A549 (cell line): ENCODE measurements around the gene ZNF341. TPM values are rescaled to one million over a fixed set of nuclear protein-coding genes. Genes with fewer than 3 reads are reported as not detected.

Experiments used
- ATAC-seq, 2 experiments: fragments of 200-7000 bp in 1 of 2; fragments of >200 bp in 1 of 2; cut with Nextera tagmentation in 1 of 2; cut with Tn5 transposase in 1 of 2; 3 replicates each; pipeline versions ENCODE4 v1.8.0 to v1.9.1; 2018 to 2020; ENCODE audit warnings: mild to moderate bottlenecking in 1 of 2, moderate library complexity in 1 of 2
- CTCF ChIA-PET: fragments of 300-600 bp; sonication (Branson Sonifier 250); formaldehyde crosslinking; extraction: SDS; loops from one replicate; lab custom pipeline; 2021; ENCODE audit warnings: antibody characterized with exemption, inconsistent platforms; lab: Yijun Ruan, JAX
- POLR2A ChIA-PET: fragments of 350-600 bp; formaldehyde crosslinking; extraction: SDS; loops from one replicate; lab custom pipeline; 2021; ENCODE audit warnings: antibody characterized with exemption, inconsistent platforms; lab: Yijun Ruan, JAX
- DNase-seq, 2 experiments: peaks; one replicate each; pipeline versions ENCODE4 v3.0.0 to v3.0.0-alpha.2; 2011 to 2016; ENCODE audit warnings: low read depth in 1 of 2, low spot score in 1 of 2
- FAIRE-seq: peaks from 2 replicates; lab custom pipeline; 2011; peaks lifted over from hg19 to GRCh38; lab: Jason Lieb, UNC
- H3K27ac ChIP-seq, 2 experiments: fragments of >200 bp; sonication (Bioruptor Twin); formaldehyde crosslinking; 3 replicates each; pipeline ENCODE4 v1.5.1; 2016 to 2017
- H3K4me1 ChIP-seq: fragments of >200 bp; sonication (Bioruptor Twin); formaldehyde crosslinking; 3 replicates; pipeline ENCODE4 v1.6.1; 2016
- H3K4me2 ChIP-seq: fragments of >200 bp; sonication (Bioruptor Twin); formaldehyde crosslinking; 3 replicates; pipeline ENCODE4 v1.6.1; 2016
- H3K4me3 ChIP-seq: fragments of >200 bp; sonication (Bioruptor Twin); formaldehyde crosslinking; 3 replicates; pipeline ENCODE4 v1.5.1; 2016
- H3K9me3 ChIP-seq: fragments of >200 bp; sonication (Bioruptor Twin); formaldehyde crosslinking; 3 replicates; pipeline ENCODE4 v1.6.1; 2016
- CBX8 ChIP-seq: fragments of 200-600 bp; sonication (generic); IDR thresholded peaks from 2 replicates; pipeline ENCODE4 v1.6.1; 2016
- CEBPB ChIP-seq, 2 experiments: fragments of >200 bp in 1 of 2; sonication (Bioruptor Twin) in 1 of 2; formaldehyde crosslinking in 1 of 2; IDR thresholded peaks; 2 replicates each; pipeline ENCODE4 v1.6.1; 2012 to 2016
- CHD2 ChIP-seq: fragments of 150-350 bp; IDR thresholded peaks from 2 replicates; pipeline ENCODE4 v1.6.1; 2014; ENCODE audit warnings: low read length; ENCODE audit not compliant: partially characterized antibody
- CHD4 ChIP-seq: fragments of 200-600 bp; sonication (generic); IDR thresholded peaks from 2 replicates; pipeline ENCODE4 v1.6.1; 2016; ENCODE audit warnings: antibody characterized with exemption, mild to moderate bottlenecking, borderline replicate concordance
- E2F6 ChIP-seq: IDR thresholded peaks from 2 replicates; pipeline ENCODE4 v1.6.1; 2012; ENCODE audit warnings: low read depth, borderline replicate concordance
- ESRRA ChIP-seq: fragments of 150-350 bp; IDR thresholded peaks from 2 replicates; pipeline ENCODE4 v1.6.1; 2014; ENCODE audit warnings: mild to moderate bottlenecking, low read length, borderline replicate concordance
- FOXS1 ChIP-seq: fragments of 250-450 bp; sonication (Bioruptor Pico); IDR thresholded peaks from 2 replicates; pipeline ENCODE4 v1.5.0; 2020; ENCODE audit warnings: mild to moderate bottlenecking, moderate library complexity
- HDAC2 ChIP-seq: fragments of 200-600 bp; sonication (generic); IDR thresholded peaks from 2 replicates; pipeline ENCODE4 v1.6.1; 2016
- HES2 ChIP-seq: fragments of >200 bp; sonication (Bioruptor Twin); formaldehyde crosslinking; IDR thresholded peaks from 2 replicates; pipeline ENCODE4 v1.6.1; 2016
- MAZ ChIP-seq: fragments of 150-350 bp; IDR thresholded peaks from 2 replicates; pipeline ENCODE4 v1.6.1; 2014; ENCODE audit warnings: antibody characterized with exemption, low read depth, low read length, borderline replicate concordance
- TFCP2L1 ChIP-seq: fragments of 250-450 bp; sonication (Bioruptor Pico); IDR thresholded peaks from 2 replicates; pipeline ENCODE4 v1.5.0; 2021; ENCODE audit warnings: mild to moderate bottlenecking
- ZFP36 ChIP-seq: fragments of 450-650 bp; IDR thresholded peaks from 2 replicates; pipeline ENCODE4 v1.6.1; 2014; ENCODE audit warnings: borderline replicate concordance; ENCODE audit not compliant: partially characterized antibody
- ZSCAN20 ChIP-seq: fragments of 250-450 bp; sonication (Bioruptor Pico); IDR thresholded peaks from 2 replicates; pipeline ENCODE4 v1.8.0; 2022; ENCODE audit warnings: mild to moderate bottlenecking, moderate library complexity
- WGBS: methylation state at CpG from one replicate; pipeline ENCODE4 v1.1.6; 2017; ENCODE audit errors: missing lambda C conversion rate; 5-methylcytosine and 5-hydroxymethylcytosine counted together
- polyA plus RNA-seq, 4 experiments: library from polyadenylated mRNA; depleted of rRNA in 3 of 4; stranded (reverse); fragments of >200 nt; fragmentation: RNase III in 1 of 4; extraction: RNeasy Plus Mini Kit Qiagen cat#74134 plus additional on column Dnase treatment in 1 of 4; gene quantifications; 2 replicates in 3 of 4; 3 replicates in 1 of 4; pipeline ENCODE4 v1.2.3, GENCODE V29; 2011 to 2017
- TF ChIP-seq, protein P1 (sequence below): fragments of >200 bp; sonication (Bioruptor Twin); formaldehyde crosslinking; IDR thresholded peaks from 3 replicates; pipeline ENCODE4 v1.5.1; 2016
- TF ChIP-seq, protein P2 (sequence below): fragments of 250-450 bp; sonication (Bioruptor Pico); IDR thresholded peaks from 2 replicates; pipeline ENCODE4 v1.5.0; 2020; ENCODE audit warnings: low read depth, mild to moderate bottlenecking, moderate library complexity
- TF ChIP-seq, protein P3 (sequence below): fragments of 450-650 bp; IDR thresholded peaks from 2 replicates; pipeline ENCODE4 v1.6.1; 2014; ENCODE audit warnings: antibody characterized with exemption
- TF ChIP-seq, protein P4 (sequence below): fragments of 150-350 bp; IDR thresholded peaks from 2 replicates; pipeline ENCODE4 v1.6.1; 2014; ENCODE audit warnings: low read depth, mild to moderate bottlenecking, low read length

ZNF341 gene
- polyA plus RNA-seq, 2 of the 4 experiments (the other 2 are of a cell fraction) = 2.1 to 4.1 TPM

GRCh38 chr20:33757046-33757445 lies 25.2 kb downstream of the ZNF341 start:
- no peak overlapping the region for H3K27ac ChIP-seq
- H3K9me3 ChIP-seq = peaks cover 13% of the 10 kb centered on the region
- CTCF ChIA-PET = no interaction called here
- no peak overlapping the region for H3K4me3 ChIP-seq
- FAIRE-seq = no peak
- DNase-seq = no peak
- WGBS = 96% methylated on average over 7 of the region's 10 CpGs
- no peaks in the 10 kb centered on the region for H3K4me1 ChIP-seq
- H3K4me2 ChIP-seq = no peak overlapping the region
- ATAC-seq = no peak
- TF ChIP-seq, protein P1, sequence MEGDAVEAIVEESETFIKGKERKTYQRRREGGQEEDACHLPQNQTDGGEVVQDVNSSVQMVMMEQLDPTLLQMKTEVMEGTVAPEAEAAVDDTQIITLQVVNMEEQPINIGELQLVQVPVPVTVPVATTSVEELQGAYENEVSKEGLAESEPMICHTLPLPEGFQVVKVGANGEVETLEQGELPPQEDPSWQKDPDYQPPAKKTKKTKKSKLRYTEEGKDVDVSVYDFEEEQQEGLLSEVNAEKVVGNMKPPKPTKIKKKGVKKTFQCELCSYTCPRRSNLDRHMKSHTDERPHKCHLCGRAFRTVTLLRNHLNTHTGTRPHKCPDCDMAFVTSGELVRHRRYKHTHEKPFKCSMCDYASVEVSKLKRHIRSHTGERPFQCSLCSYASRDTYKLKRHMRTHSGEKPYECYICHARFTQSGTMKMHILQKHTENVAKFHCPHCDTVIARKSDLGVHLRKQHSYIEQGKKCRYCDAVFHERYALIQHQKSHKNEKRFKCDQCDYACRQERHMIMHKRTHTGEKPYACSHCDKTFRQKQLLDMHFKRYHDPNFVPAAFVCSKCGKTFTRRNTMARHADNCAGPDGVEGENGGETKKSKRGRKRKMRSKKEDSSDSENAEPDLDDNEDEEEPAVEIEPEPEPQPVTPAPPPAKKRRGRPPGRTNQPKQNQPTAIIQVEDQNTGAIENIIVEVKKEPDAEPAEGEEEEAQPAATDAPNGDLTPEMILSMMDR = no peak
- TF ChIP-seq CHD2 (no peak), ZSCAN20 (CRISPR knock-in tag) (no peak)
- TF ChIP-seq, protein P2, sequence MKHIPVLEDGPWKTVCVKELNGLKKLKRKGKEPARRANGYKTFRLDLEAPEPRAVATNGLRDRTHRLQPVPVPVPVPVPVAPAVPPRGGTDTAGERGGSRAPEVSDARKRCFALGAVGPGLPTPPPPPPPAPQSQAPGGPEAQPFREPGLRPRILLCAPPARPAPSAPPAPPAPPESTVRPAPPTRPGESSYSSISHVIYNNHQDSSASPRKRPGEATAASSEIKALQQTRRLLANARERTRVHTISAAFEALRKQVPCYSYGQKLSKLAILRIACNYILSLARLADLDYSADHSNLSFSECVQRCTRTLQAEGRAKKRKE = no peak
- POLR2A ChIA-PET = no interaction called here

DNA sequence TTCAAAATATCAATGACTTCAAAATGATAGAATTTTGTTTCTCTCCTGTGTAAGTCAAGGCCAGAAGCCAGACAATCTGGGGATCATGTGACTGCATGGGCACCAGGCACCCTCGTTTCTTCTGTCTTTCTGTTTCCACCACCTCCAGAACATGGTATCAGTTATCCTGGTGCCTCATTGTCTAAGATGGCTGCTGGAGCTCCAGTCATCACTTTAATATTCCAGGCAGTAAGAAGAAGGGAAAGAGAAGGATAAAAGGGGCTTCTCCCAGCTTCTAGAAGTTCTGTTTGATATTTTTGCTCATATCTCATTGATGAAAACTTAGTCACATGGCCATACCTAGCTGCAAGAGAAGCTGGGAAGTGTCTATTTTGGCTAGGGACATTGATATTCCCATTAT lies 25.7 kb downstream of the ZNF341 start:
- POLR2A ChIA-PET = no interaction called here

DNA sequence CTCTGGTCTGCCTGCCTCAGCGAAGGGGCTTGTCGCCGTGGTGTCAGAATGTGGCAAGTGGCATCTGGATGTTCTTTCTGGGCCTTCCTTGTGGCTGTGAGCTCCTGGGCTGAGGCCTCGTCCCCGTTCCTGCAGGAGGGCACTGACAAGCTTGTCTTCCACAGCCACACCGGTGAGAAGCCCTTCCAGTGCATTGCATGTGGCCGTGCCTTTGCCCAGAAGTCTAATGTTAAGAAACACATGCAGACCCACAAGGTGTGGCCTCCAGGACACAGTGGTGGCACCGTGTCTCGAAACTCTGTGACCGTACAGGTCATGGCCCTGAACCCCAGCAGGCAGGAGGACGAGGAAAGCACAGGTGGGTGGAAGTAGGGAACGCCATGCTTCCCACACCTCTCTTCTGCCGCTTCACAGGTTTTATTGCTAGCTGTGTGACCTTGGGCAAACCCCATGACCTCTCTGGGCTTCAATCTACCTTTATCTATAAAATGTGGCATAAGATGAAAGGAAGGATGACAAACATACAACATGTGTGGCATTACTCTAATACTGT lies 30.0 kb downstream of the ZNF341 start:
- ChIA-PET CTCF (interaction anchor here (1.3 kb wide), 1 partner anchor 31 kb away, joined by 3 read pairs; no protein-coding TSS in a partner anchor), POLR2A (no interaction called here)
- DNase-seq = no peak
- ATAC-seq = no peak
- TF ChIP-seq FOXS1 (CRISPR knock-in tag) (no peak), HDAC2 (no peak), MAZ (no peak), CBX8 (no peak), ESRRA (no peak), ZFP36 (peak; percentile 8)
- 94% methylated on average over 13 of the region's 13 CpGs for WGBS
- Histone ChIP-seq H3K4me2 (no peak overlapping the region), H3K9me3 (peaks cover 13% of the 10 kb centered on the region), H3K4me1 (no peaks in the 10 kb centered on the region), H3K4me3 (no peak overlapping the region), H3K27ac (no peak overlapping the region)
- no peak for FAIRE-seq

More for the DNA sequence above, 25.7 kb downstream of the ZNF341 start:
- FAIRE-seq = no peak
- Histone ChIP-seq H3K4me3 (no peak overlapping the region), H3K4me1 (no peaks in the 10 kb centered on the region), H3K27ac (no peak overlapping the region), H3K4me2 (no peak overlapping the region), H3K9me3 (peaks cover 13% of the 10 kb centered on the region)
- no peak for TF ChIP-seq CEBPB (IDR thresholded peaks at IDR 0.05)
- TF ChIP-seq, protein P3, sequence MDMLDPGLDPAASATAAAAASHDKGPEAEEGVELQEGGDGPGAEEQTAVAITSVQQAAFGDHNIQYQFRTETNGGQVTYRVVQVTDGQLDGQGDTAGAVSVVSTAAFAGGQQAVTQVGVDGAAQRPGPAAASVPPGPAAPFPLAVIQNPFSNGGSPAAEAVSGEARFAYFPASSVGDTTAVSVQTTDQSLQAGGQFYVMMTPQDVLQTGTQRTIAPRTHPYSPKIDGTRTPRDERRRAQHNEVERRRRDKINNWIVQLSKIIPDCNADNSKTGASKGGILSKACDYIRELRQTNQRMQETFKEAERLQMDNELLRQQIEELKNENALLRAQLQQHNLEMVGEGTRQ = peak; percentile 35; the same call in 1 of the 2 replicates
- no peak for TF ChIP-seq TFCP2L1 (CRISPR knock-in tag)
- no peak for TF ChIP-seq CHD4
- WGBS = 9% methylated on average over 1 of the region's 1 CpG
- no peak for DNase-seq
- CTCF ChIA-PET = no interaction called here
- ATAC-seq = no peak

- no peak overlapping the region for H3K4me2 ChIP-seq
- POLR2A ChIA-PET = no interaction called here
- TF ChIP-seq E2F6 (no peak), ZSCAN20 (CRISPR knock-in tag) (no peak), CBX8 (no peak), HES2 (no peak)
- TF ChIP-seq, protein P4, sequence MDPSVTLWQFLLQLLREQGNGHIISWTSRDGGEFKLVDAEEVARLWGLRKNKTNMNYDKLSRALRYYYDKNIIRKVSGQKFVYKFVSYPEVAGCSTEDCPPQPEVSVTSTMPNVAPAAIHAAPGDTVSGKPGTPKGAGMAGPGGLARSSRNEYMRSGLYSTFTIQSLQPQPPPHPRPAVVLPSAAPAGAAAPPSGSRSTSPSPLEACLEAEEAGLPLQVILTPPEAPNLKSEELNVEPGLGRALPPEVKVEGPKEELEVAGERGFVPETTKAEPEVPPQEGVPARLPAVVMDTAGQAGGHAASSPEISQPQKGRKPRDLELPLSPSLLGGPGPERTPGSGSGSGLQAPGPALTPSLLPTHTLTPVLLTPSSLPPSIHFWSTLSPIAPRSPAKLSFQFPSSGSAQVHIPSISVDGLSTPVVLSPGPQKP = no peak
- TF ChIP-seq, all 56 proteins: peak for 0
- no peak overlapping the region for H3K4me3 ChIP-seq
- FAIRE-seq (no peak), ATAC-seq (no peak), DNase-seq (no peak)
- no peak overlapping the region for H3K27ac ChIP-seq
- WGBS = 75% methylated on average over 2 of the region's 2 CpGs
- CTCF ChIA-PET = no interaction called here
- H3K9me3 ChIP-seq = no peaks in the 10 kb centered on the region
- H3K4me1 ChIP-seq = no peaks in the 10 kb centered on the region
Observed at GRCh38 chr20:33765099-33765498, 33.3 kb downstream of the ZNF341 start.
